HG03521 (cell line): Measurements from ENCODE around the gene CEACAM21.

Source experiments
- ATAC-seq: cut with Tn5 transposase; IDR thresholded peaks from one replicate; pipeline ENCODE4 v1.9.1; 2021; ENCODE audit warnings: mild to moderate bottlenecking, moderate library complexity; ENCODE audit not compliant: unreplicated experiment

The CEACAM21 gene

GRCh38 chr19:41584260-41584810 is 8.4 kb downstream of the CEACAM21 start:
- ATAC-seq: no peak

GRCh38 chr19:41584931-41585330 is 9.0 kb downstream of the CEACAM21 start:
- no peak for ATAC-seq

- no peak for ATAC-seq
Measured at GRCh38 chr19:41586064-41586463, 10.1 kb downstream of the CEACAM21 start.

- ATAC-seq: no peak
Measured at GRCh38 chr19:41587101-41587837, 11.3 kb downstream of the CEACAM21 start.

GRCh38 chr19:41587838-41588210 is 11.9 kb downstream of the CEACAM21 start:
- no peak for ATAC-seq

GRCh38 chr19:41588497-41589209 is 12.7 kb downstream of the CEACAM21 start:
- no peak for ATAC-seq

GRCh38 chr19:41589371-41589770 is 13.4 kb downstream of the CEACAM21 start:
- no peak for ATAC-seq

GRCh38 chr19:41590936-41591335 is 15.0 kb downstream of the CEACAM21 start:
- no peak for ATAC-seq

GRCh38 chr19:41591951-41592562 is 16.1 kb downstream of the CEACAM21 start:
- no peak for ATAC-seq

- no peak for ATAC-seq
Measured at GRCh38 chr19:41595258-41595889, 19.4 kb downstream of the CEACAM21 start.

GRCh38 chr19:41595890-41596280 is 19.9 kb downstream of the CEACAM21 start:
- ATAC-seq: no peak

- no peak for ATAC-seq
Measured at GRCh38 chr19:41597600-41598041, 21.7 kb downstream of the CEACAM21 start.

- no peak for ATAC-seq
Measured at GRCh38 chr19:41599175-41599966, 23.4 kb downstream of the CEACAM21 start.

GRCh38 chr19:41601771-41602170 is 25.8 kb downstream of the CEACAM21 start:
- no peak for ATAC-seq

GRCh38 chr19:41604831-41605230 is 28.9 kb downstream of the CEACAM21 start:
- ATAC-seq: no peak

- ATAC-seq: no peak
Measured at GRCh38 chr19:41606215-41606837, 30.4 kb downstream of the CEACAM21 start.

GRCh38 chr19:41607668-41608067 is 31.7 kb downstream of the CEACAM21 start:
- no peak for ATAC-seq

GRCh38 chr19:41610789-41611188 is 34.8 kb downstream of the CEACAM21 start:
- ATAC-seq: no peak

GRCh38 chr19:41612483-41612882 is 36.5 kb downstream of the CEACAM21 start:
- no peak for ATAC-seq

- ATAC-seq: no peak
Measured at GRCh38 chr19:41615207-41615606, 39.2 kb downstream of the CEACAM21 start.
